ENCODE measurements around the gene TIMM8B.

TIMM8B gene

GRCh38 chr11:112086422-112087191 lies at the start of gene TIMM8B, which contains the start of gene SDHD:
TIMM8B (minus strand) TSS chr11:112086756; CDS start chr11:112086723, 33 bp downstream.
SDHD (plus strand) TSS chr11:112086873; CDS start chr11:112086908, 35 bp downstream.
- peaks cover 71% of the 10 kb centered on the region for H3K36me3 Mint-ChIP-seq
- peaks cover 60% of the 10 kb centered on the region for H3K4me1 Mint-ChIP-seq
- no peaks in the 10 kb centered on the region for H3K9me3 Mint-ChIP-seq
- CTCF ChIA-PET = interaction anchor here (1.0 to 1.1 kb wide), 2 partner anchors 27 to 153 kb away, joined by 3 to 4 read pairs; no protein-coding TSS in a partner anchor
- H3K27me3 Mint-ChIP-seq = peaks cover 3% of the 10 kb centered on the region
- peak within 1 kb of the TSS; percentile 94 for H3K27ac Mint-ChIP-seq
- H3K4me3 Mint-ChIP-seq = peak within 1 kb of the TSS; percentile 97
- DNase-seq = peak; percentile 96

GRCh38 chr11:112134473-112134872 lies 47.9 kb upstream of the TIMM8B start:
- H3K36me3 Mint-ChIP-seq = no peaks in the 10 kb centered on the region
- CTCF ChIA-PET = interaction anchor here (1.2 kb wide), 1 partner anchor 21 kb away, joined by 3 read pairs; no protein-coding TSS in a partner anchor

GRCh38 chr11:112132737-112133136 lies 46.2 kb upstream of the TIMM8B start:
- H3K4me1 Mint-ChIP-seq = peaks cover 4% of the 10 kb centered on the region
- no peaks in the 10 kb centered on the region for H3K36me3 Mint-ChIP-seq
- no peaks in the 10 kb centered on the region for H3K9me3 Mint-ChIP-seq
- CTCF ChIA-PET = no interaction called here
- DNase-seq = no peak
- H3K4me3 Mint-ChIP-seq = no peak overlapping the region
- H3K27ac Mint-ChIP-seq = no peak overlapping the region
- no peaks in the 10 kb centered on the region for H3K27me3 Mint-ChIP-seq

More at GRCh38 chr11:112134473-112134872, 47.9 kb upstream of the TIMM8B start:
- Mint-ChIP-seq H3K4me1 (peaks cover 4% of the 10 kb centered on the region), H3K9me3 (no peaks in the 10 kb centered on the region), H3K27ac (no peak overlapping the region), H3K4me3 (no peak overlapping the region), H3K27me3 (no peaks in the 10 kb centered on the region)
- no peak for DNase-seq

GRCh38 chr11:112129656-112130055 lies 43.1 kb upstream of the TIMM8B start:
- Mint-ChIP-seq H3K4me1 (peaks cover 4% of the 10 kb centered on the region), H3K36me3 (no peaks in the 10 kb centered on the region), H3K27ac (no peak overlapping the region), H3K27me3 (no peaks in the 10 kb centered on the region), H3K9me3 (no peaks in the 10 kb centered on the region), H3K4me3 (no peak overlapping the region)
- no peak for DNase-seq
- CTCF ChIA-PET = interaction anchor here (0.7 kb wide), 1 partner anchor 17 kb away, joined by 3 read pairs; no protein-coding TSS in a partner anchor

- no peak overlapping the region for H3K4me3 Mint-ChIP-seq
- H3K4me1 Mint-ChIP-seq = peaks cover 4% of the 10 kb centered on the region
- CTCF ChIA-PET = no interaction called here
- H3K27me3 Mint-ChIP-seq = no peaks in the 10 kb centered on the region
- H3K27ac Mint-ChIP-seq = no peak overlapping the region
- no peak for DNase-seq
- no peaks in the 10 kb centered on the region for H3K9me3 Mint-ChIP-seq
- no peaks in the 10 kb centered on the region for H3K36me3 Mint-ChIP-seq
Observed at GRCh38 chr11:112128483-112129121, 42.0 kb upstream of the TIMM8B start.

- Mint-ChIP-seq H3K4me1 (peaks cover 4% of the 10 kb centered on the region), H3K36me3 (no peaks in the 10 kb centered on the region), H3K9me3 (no peaks in the 10 kb centered on the region), H3K27me3 (no peaks in the 10 kb centered on the region), H3K27ac (no peak overlapping the region), H3K4me3 (no peak overlapping the region)
- no peak for DNase-seq
- CTCF ChIA-PET = interaction anchor here (0.9 kb wide), 1 partner anchor 14 kb away, joined by 3 read pairs; no protein-coding TSS in a partner anchor
Observed at GRCh38 chr11:112127056-112127455, 40.5 kb upstream of the TIMM8B start.

GRCh38 chr11:112123129-112123528 lies 36.6 kb upstream of the TIMM8B start:
- no peaks in the 10 kb centered on the region for H3K4me1 Mint-ChIP-seq
- H3K27me3 Mint-ChIP-seq = no peaks in the 10 kb centered on the region
- no peaks in the 10 kb centered on the region for H3K9me3 Mint-ChIP-seq
- H3K4me3 Mint-ChIP-seq = no peak overlapping the region
- H3K36me3 Mint-ChIP-seq = no peaks in the 10 kb centered on the region
- CTCF ChIA-PET = interaction anchor here (3.7 kb wide), 1 partner anchor 10 kb away, joined by 20 read pairs; no protein-coding TSS in a partner anchor
- no peak overlapping the region for H3K27ac Mint-ChIP-seq
- DNase-seq = no peak

GRCh38 chr11:112121981-112122615 lies 35.5 kb upstream of the TIMM8B start:
- no peaks in the 10 kb centered on the region for H3K36me3 Mint-ChIP-seq
- no peak overlapping the region for H3K4me3 Mint-ChIP-seq
- H3K4me1 Mint-ChIP-seq = no peaks in the 10 kb centered on the region
- CTCF ChIA-PET = interaction anchor here (1.2 to 3.7 kb wide), 2 partner anchors 9 to 158 kb away, joined by 3 to 20 read pairs; no protein-coding TSS in a partner anchor
- H3K27ac Mint-ChIP-seq = no peak overlapping the region
- no peak for DNase-seq
- no peaks in the 10 kb centered on the region for H3K9me3 Mint-ChIP-seq
- H3K27me3 Mint-ChIP-seq = no peaks in the 10 kb centered on the region

- Mint-ChIP-seq H3K27ac (no peak overlapping the region), H3K4me1 (peaks cover 12% of the 10 kb centered on the region), H3K4me3 (no peak overlapping the region), H3K36me3 (no peaks in the 10 kb centered on the region), H3K9me3 (no peaks in the 10 kb centered on the region), H3K27me3 (no peaks in the 10 kb centered on the region)
- DNase-seq = no peak
- CTCF ChIA-PET = interaction anchor here (0.6 to 0.7 kb wide), 2 partner anchors 84 to 162 kb away, joined by 3 read pairs; no protein-coding TSS in a partner anchor
Observed at GRCh38 chr11:112118176-112118575, 31.6 kb upstream of the TIMM8B start.

- Mint-ChIP-seq H3K27me3 (no peaks in the 10 kb centered on the region), H3K4me3 (no peak overlapping the region), H3K36me3 (no peaks in the 10 kb centered on the region), H3K9me3 (no peaks in the 10 kb centered on the region), H3K27ac (no peak overlapping the region), H3K4me1 (peaks cover 12% of the 10 kb centered on the region)
- DNase-seq = no peak
- CTCF ChIA-PET = interaction anchor here (0.7 to 2.6 kb wide), 3 partner anchors 130 to 166 kb away, joined by 3 to 10 read pairs (median 3); no protein-coding TSS in a partner anchor
Observed at GRCh38 chr11:112115386-112115785, 28.8 kb upstream of the TIMM8B start.

GRCh38 chr11:112114460-112114859 lies 27.9 kb upstream of the TIMM8B start:
- H3K27me3 Mint-ChIP-seq = no peaks in the 10 kb centered on the region
- no peak overlapping the region for H3K27ac Mint-ChIP-seq
- H3K36me3 Mint-ChIP-seq = no peaks in the 10 kb centered on the region
- H3K9me3 Mint-ChIP-seq = no peaks in the 10 kb centered on the region
- H3K4me3 Mint-ChIP-seq = no peak overlapping the region
- H3K4me1 Mint-ChIP-seq = peaks cover 12% of the 10 kb centered on the region
- no peak for DNase-seq
- CTCF ChIA-PET = interaction anchor here (0.7 to 3.4 kb wide), 9 partner anchors 8 to 1175 kb away, joined by 3 to 35 read pairs (median 6); partner anchors contain the start of gene BCO2

- Mint-ChIP-seq H3K4me3 (no peak overlapping the region), H3K4me1 (peaks cover 12% of the 10 kb centered on the region), H3K27ac (no peak overlapping the region), H3K27me3 (no peaks in the 10 kb centered on the region), H3K9me3 (no peaks in the 10 kb centered on the region), H3K36me3 (no peaks in the 10 kb centered on the region)
- CTCF ChIA-PET = interaction anchor here (0.6 to 3.4 kb wide), 21 partner anchors 9 to 1176 kb away, joined by 3 to 35 read pairs (median 4); partner anchors contain the start of genes BCO2 and SDHD
- DNase-seq = no peak
Observed at GRCh38 chr11:112113539-112114457, 27.2 kb upstream of the TIMM8B start.

- no peak overlapping the region for H3K4me3 Mint-ChIP-seq
- no peak for DNase-seq
- CTCF ChIA-PET = no interaction called here
- no peaks in the 10 kb centered on the region for H3K36me3 Mint-ChIP-seq
- no peaks in the 10 kb centered on the region for H3K27me3 Mint-ChIP-seq
- H3K27ac Mint-ChIP-seq = no peak overlapping the region
- no peaks in the 10 kb centered on the region for H3K4me1 Mint-ChIP-seq
- H3K9me3 Mint-ChIP-seq = no peaks in the 10 kb centered on the region
Observed at GRCh38 chr11:112106070-112106469, 19.5 kb upstream of the TIMM8B start.
